ENCODE measurements around the gene DOCK4. TPM values are rescaled to one million over a fixed set of nuclear protein-coding genes. Genes with fewer than 3 reads are reported as not detected.

The DOCK4 gene
- total and polyA plus RNA-seq, 2 of the 8 experiments (the other 6 are each of a cell fraction or from before 2014, with no cell fraction given), result 5.1 to 23.6 TPM

DNA sequence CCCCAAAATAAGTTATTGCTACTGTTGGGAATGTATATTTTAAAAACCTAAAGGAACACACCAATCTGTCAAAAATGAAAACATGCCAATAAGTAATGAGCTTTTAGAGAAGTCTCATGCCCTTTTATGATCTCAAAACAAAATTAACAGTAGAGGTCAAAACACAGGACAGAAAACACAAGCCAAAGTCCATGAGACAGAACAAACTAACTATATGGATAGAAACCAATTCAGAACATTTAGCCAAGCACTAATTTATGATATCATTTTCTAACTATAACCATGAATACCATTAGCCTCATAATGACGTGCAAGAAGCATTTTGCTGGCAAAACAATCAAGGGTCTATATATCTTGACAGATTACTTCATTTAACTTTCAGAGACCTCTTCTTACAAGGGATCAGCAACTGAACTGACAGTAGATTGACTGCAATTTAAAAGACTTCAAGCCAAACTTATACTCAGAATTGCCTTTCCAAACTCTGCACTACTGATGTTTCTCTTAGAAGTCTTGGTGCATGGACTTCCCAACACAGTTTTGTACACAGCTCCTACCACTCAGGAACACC, 200.9 kb downstream of the DOCK4 start (continued):
- no peak for TF ChIP-seq CBX8 (IDR thresholded peaks at IDR 0.05; ENCODE audit: borderline replicate concordance, low read depth, low read length)

Measured in H1 (cell line).